Stimulated activated CD8-positive, alpha-beta memory T cell treated with anti-CD3 and anti-CD28 coated beads, Interleukin-12 subunit alpha, Interleukin-12 subunit beta, amount 100 ng/mL, for 1 hour (primary cell): ENCODE data around the gene MGAT5.

Experiments
- DNase-seq: peaks from one replicate; pipeline ENCODE4 v3.0.0-alpha.2; 2020; ENCODE audit warnings: low read depth

MGAT5 gene

DNA sequence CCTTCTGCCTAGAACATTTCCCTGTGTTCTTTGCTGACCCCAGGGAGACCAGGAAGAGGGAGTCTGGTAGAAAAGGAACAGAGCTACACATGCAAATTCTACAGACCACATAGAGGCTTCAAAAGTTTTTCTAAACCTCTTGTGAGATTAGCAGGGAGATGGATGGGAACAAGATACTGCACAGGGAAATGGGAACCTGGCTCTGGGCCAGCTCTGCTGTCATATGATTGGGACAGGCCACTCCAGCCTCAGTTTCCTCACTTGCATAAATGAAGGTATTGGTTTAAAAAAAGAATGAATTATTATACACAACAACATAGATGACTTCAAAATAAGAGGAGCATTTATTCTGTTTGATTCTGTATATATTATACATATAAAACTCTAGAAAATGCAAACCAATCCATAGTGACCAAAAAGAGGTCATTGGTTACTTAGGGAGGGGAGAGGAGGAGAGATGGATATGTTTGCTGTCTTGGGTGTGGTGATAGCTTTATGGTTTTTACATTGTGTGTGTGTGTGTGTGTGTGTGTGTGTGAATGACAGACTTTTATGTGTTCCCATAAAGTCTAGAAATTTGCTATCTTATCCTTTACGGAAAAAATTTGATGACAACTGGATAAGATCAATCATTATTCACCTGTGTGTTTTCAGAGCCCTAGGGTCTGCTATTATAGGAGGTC is 115.5 kb downstream of the MGAT5 start:
- no peak for DNase-seq

DNA sequence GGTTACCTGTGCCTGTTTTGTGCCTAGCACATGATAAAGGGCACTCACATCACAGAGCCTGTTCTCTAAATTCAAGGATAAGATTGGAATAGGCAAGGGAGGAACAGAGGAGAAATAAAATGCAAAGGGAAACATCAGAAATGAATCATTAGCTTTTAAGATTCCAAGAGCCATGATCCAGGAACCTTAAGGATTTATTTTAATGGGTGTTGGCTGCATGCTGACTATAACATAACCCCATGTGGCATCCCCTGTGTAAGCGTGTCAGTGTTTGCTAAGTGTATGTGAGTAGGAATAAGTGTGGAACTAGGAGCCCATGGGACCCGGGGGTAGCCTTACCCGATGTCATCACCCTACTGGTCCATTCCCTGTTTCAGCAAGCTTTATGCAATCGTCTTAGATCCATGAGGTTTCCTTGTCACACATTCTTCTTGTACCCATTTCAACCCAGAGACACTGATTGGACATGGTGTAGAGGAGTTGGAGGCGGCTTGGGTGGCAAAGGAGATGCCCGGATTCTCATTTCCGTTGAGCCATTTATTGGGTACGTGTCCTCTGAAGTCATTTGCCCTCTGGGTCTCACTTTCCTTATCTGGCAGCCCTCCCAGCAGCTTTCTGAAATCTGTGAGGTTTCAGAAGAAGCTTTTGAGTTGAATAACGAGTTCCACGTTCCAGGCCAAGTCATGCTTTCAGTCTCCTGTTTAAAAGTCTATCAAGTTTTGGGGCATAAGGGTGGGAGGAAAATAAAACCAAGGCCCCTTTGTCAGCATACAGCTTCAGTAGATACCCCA is 117.0 kb downstream of the MGAT5 start:
- no peak for DNase-seq

DNA sequence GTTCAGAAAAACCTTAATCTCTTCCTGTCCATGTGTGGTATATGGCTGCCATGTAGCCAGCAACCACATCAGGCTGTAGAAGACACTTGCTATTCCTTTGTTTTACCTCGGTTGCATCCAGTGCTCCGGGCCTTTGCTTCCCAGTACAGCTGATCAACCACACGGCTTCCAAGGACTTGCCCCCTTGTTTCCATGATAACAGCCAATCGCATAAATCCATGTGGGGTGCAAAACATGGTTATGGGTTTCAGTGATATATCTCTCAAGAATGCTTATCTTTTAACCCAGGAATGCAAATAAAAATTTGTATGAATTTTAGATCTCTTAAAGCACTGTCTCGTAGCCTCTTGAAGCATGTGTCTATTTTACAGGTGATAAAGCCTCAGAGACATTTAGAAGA is 118.3 kb downstream of the MGAT5 start:
- DNase-seq = no peak

DNA sequence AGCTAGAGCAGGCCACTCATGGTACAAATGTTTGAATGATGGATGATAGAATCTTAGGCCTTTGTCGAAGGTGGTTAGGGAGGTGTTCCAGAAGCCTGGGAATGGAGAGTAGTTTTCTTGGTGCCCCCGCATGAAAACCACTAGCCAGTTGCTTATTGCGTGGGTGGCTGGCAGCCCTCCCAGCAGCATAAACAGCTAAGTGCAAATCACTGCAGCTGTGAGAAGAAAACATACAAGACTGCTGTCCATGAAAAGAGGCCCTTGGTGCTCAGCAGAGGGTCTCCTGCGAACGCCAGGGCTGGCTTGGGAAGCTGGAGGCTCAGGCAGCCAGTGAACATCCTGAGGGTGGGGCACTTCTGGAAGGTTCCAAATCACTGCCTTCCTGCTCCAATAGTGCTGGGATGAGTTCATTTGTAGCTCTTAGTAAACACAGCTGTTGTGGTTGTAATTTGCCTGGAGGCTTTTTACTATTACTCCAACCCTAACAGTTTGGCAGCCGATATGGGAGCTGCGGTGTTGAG is 118.8 kb downstream of the MGAT5 start:
- DNase-seq = no peak

DNA sequence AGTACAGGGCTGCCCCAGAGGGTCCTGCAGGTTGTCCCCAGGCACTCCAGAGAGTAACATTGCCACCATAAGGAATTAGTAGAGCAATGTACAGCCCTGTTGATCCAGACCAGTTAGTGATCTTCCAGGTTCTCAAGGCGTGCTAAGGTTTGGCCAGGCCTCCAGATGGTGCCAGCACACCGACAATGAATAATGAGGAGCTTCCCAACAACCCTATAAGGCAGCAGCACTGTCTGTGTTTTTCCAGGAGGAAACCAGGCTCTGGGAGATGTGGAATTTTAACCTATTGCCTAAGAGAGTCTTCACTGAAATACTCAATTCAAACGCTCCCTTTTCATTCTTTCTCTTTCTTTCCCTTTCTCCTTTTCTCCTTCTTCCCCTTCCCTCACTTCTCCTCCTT is 122.1 kb downstream of the MGAT5 start:
- no peak for DNase-seq

DNA sequence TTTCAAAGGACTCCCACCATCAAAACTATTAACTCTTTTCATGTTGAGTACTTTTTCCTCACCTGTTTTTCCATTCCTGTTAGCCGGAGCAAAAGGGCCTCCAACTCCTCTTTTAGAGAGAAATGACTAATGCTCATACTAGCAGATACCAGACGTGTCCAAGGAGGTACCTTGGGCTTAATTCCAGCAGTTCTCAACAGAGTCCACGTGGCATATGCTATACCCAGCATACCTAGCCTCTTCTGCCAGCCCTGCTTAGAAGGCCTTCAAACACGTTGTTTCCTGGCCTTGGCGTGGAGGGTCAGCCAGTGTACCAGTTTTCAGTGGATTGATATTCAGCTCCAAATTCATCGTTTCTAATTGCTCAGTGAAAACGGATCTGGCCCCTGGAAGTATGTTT is 123.9 kb downstream of the MGAT5 start:
- DNase-seq = no peak

DNA sequence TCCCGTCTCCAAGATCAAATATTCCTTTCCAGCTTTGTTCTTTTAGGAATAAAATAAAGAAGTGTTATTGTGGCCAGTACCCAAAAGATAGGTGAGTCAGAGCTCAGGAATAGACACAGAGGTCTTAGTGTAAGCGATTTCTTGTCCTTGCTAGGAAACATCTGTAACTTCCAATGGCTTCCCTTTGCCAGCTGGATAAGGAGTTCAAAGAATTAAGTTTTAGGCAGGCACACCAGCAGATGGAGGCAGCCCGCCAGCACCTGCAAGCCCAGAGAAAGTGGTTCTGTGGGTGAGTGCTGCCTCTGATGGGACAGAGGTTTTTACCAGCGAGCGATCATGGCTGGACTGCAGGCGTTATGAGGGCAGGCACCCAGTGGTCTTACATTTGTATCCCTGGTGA is 125.4 kb downstream of the MGAT5 start:
- no peak for DNase-seq

DNA sequence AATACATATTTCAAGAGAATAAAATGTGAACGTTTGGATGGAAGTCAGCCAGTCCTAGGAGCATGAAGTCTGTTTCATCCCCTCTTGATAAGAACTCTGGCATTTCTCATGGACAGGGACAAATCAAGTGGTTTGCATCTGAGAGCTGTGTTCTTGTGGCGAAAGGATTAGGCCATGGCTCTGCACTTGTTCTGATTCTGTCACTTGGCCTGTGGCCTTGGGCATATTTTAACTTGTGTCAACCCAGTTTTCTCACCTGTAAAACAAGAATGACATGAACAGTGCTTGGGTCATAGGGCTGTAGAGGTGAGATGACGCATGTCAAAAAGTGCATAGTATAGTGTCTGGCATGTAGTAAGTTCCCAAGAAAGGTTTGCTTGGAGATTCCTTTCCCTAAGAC is 125.8 kb downstream of the MGAT5 start:
- DNase-seq = no peak

DNA sequence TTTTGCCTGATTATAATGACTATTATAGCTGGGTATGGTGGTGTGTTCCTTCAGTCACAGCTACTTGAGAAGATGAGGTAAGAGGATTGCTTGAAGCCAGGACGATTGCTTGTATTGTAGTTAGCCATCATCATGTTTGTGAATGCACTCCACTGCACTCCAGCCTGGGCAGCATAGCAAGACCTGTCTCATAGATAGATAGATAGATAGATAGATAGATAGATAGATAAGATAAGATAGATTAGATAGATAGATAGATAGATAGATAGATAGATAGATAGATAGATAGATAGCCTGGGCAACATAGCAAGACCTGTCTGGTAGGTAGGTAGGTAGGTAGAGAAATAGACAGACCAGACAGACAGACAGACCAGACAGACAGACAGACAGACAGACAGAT is 127.3 kb downstream of the MGAT5 start:
- no peak for DNase-seq

DNA sequence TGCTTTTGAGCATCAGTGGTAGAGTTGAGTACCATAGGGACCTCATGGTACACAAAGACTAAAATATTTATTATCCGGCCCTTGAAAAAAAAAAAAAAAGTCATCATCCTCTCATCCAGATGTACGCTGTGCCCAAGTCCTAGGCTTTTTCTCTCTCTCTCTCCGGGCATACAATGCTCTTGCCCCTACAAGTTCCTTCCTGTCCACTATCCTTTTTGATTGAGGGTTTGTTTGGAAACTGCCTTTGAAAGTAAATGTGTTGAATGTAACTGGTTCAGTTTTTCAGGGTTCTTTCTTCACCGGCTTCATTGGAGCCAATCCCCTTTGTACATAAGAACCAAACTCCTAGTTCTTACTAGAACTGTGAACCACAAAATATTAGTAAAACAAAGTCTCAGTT is 130.3 kb downstream of the MGAT5 start:
- DNase-seq = no peak

DNA sequence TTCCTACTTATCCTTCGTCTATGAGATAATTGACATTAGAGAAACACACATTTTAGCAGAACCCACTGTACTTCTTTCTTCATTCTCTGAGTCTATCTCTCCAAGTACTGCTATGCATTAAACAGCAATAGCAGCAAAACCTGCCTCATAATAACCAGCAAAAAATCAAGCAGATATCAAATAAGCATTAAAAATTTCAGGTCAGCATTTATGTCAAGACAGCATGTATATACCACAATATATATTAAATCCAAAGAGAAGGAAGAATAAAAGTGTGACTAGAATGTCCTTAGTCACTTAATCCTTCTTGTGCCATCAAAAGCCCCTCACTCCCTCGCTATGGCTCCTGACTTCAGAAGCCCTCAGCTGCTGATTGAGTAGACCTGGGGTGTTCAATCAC is 131.3 kb downstream of the MGAT5 start:
- DNase-seq = no peak

DNA sequence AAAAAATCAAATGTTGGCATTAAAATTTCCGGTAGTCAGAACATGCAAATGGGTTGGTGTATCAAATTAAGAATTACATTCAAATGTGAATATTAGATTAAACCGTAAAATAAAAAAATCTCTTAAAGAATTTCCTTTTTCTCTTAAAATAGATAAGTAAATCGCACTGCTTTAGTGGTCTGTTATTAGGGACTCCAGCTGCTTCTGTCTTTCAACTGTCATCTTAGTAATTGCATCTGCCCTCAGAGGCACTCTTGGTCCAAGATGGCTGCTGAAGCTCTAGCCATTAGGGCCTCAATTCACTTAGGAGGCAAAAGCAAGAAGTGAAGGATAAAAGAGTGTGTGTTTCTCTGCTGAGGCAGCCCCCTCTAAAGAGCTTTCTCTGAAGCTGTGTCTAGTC is 132.4 kb downstream of the MGAT5 start:
- no peak for DNase-seq

DNA sequence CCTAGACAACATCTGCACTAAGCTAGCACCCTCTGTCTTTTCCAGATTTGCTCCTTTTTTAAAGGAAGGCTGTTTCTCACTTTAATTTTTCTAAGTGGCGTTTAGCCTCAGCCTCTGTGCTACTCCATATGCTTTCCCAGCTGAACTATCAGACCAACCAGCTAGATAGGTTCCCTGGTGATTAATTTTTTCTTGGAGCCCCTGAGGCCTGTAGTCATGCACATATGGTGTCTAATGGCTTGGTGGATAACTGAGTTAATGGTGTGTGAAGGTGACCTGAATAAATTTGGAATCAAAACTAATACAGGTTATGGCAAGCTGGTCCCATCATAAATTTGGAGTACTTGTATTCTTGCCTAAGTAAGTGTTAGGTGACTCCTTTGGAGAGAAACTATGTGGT is 135.5 kb downstream of the MGAT5 start:
- no peak for DNase-seq

DNA sequence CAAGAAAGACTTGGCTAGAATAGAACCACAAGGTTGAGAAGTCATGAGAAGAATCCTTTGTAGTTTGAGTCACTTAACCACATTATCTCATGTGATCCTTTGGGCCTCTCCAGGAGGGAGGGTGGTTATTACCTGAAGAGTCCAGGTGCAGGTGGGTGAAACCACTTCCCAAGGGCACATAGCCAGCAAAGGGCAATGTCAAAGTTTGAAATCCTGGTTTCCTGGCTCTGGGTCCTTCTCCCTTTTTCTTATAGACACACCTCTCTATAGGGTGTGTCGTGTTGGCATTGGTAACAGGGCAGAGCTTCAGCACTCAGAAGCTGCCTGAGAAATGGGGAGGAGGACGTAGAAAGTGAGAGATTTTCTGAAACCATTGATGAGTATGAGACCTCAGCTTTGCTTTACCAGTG is 137.9 kb downstream of the MGAT5 start:
- DNase-seq = no peak

DNA sequence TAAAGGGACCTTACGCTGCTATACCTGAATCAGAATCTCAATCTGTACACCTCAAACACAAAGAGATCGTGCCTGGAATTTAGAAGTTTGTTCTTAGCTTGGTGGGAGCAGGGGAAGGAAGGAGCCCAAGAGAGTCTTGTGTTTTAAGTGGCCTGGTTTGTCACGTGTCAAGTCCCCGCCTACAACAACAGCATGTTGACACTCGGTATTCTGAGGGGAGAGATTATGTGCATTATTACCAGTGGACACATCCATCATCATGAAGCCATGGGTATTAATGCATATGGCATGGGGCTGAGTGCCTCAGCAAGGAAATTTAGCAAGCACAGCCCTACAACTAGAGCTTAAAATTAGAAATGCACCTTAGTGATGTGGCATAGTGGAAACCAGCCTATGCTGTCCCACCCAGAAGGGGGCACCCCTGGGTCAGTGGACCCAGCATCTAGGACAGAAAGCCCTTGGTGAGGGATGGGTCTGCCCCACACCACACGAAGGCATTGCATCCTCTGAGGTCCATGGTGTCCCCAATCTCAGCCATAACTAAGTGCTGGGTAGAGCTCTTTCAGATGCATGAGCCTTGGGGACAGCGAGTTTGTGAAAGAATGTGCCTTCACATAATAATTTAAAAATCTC is 138.7 kb downstream of the MGAT5 start:
- DNase-seq = no peak

DNA sequence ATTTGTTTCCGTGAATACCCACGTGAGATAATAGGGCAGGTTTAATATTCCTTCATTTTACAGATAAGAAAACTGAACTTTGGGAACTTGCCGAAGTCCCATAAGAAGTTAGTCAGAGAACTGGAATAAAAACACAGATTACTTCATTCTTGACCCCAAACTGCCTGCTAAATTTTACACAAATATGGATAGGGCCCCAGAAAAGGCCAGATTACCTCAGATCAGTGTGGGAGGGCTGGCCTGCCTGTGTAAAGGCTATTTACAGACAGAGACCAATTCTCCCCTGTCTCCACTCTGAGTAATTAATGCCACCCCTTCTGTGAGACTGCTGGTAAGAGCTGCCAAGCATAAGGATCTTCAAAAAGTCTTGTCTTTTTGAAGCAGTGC is 139.2 kb downstream of the MGAT5 start:
- no peak for DNase-seq

DNA sequence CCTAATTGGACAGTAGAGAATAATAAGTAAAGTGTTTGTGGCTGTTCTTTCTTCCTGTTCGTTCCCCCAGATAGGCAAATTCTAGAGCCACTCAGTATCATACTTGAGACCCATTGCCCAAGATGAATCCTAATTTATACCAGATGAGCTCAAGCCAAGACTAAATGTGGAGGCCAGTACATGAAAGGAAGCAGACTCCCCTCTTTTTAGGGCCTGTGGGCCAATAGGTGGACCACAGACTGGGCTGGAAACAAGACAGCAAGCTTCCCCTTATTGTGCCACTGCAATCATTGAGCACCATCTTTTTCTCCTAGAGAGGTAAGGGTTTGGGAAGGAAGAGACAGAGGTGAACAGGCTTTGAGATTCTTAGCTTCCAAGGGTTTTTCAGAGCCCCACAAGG is 141.9 kb downstream of the MGAT5 start:
- no peak for DNase-seq

DNA sequence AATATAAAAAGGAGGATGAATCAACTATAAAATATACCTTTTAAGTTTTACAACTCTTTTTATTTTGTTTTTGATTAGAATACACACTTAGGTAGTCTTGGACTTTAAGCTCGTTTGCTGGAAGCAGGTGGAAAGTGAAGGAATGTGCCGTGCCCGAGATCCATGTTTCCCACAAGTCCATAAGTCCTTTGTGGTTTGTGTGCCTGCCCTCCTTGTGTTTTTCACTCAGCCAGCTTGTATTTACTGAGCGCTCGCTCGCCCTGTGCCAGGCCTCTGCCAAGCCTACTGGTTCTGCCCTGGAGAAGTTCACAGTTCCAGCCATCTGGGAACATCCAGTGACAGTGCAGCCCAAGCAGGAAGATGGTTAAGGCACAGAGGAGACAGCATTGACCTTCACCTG is 142.6 kb downstream of the MGAT5 start:
- no peak for DNase-seq

DNA sequence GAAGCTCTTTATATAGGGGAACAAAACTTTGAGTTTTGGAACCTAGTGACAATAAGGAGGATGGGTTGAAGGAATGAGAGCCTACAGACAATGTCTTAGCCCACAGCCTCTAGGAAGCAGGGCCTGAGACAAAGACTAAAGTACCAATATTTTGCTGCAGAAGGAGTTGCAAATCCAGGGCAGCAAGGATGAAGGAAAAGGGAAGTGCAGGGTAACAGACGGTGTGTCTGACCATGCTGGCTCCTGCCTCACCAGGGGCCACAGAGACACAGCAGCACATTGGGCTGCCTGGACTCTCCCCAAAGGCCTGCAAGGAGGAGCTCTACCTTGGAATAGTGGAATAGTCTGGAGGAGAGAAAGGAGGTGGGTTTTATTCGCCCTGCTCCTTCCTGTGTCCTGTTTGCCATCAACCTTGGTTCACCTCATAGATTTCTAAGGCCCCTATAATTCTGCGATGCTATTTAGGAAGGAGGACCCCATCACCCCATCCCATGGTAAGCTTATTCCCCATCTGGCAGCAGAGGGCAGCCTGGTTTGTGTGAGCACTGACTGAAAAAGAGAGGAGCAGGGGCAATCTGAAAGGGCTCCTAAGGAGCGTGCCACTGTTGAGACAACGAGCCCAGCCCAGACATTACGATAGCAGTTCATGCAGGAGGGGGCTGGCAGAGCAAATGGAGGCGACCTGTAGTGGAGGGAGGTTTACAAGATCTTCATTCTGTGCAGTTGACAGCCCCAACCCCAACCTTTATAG is 143.4 kb downstream of the MGAT5 start:
- no peak for DNase-seq

DNA sequence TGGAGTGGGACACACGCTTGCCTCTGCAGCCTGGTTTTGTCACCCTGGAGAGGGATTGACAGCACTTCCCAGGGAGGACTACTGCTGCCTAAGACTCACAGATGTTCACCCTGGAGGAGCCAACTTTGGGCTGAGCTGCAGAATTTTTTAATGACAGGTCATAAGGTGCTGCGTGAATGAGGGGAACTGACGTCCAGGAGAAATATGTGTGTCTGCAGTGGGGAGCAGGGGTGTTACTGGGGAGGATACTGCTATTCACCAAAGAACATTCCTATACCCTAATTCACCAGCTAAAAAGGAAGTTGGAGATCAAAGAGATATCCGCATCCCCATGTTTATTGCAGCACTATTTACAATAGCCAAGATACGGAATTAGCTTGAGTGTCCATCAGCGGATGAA is 144.4 kb downstream of the MGAT5 start:
- no peak for DNase-seq

DNA sequence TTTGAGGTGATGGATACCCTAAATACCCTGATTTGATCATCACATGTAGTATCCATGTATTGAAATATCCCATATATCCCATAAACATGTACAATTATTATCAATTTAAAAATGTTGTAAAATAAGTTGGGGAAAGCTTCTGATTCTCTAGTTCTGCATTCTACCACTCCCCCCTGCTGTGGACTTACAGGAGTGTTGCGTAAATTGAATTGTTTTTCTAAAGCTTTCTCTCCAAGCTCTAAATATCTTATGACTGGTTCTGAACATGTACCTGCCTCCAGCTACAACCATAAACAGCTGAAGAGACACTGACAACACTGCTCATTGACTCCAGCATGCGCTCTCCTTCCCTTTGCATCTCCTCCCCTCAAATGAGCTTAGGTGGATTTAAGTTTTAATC is 145.2 kb downstream of the MGAT5 start:
- DNase-seq = no peak

DNA sequence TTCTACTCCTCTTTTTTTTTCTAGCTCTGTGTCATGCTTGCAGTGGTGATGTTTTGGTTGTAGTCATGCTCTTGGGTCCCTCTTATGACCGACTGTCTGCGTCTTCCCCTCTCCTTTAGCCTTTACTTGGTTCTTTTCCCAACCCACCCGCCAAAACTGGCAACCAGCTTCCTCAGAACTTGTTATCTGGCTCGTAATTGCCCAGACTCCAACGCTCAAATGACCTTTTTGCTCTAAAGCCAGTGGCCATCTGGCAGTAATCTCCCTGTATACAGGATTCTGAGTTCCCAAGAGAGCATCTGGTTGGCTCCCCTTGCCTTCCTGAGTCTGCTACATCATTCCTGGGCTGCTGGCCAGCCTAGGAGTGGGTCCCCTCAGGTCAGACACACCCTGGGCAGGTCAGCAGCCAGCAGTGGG is 147.2 kb downstream of the MGAT5 start:
- DNase-seq = no peak

DNA sequence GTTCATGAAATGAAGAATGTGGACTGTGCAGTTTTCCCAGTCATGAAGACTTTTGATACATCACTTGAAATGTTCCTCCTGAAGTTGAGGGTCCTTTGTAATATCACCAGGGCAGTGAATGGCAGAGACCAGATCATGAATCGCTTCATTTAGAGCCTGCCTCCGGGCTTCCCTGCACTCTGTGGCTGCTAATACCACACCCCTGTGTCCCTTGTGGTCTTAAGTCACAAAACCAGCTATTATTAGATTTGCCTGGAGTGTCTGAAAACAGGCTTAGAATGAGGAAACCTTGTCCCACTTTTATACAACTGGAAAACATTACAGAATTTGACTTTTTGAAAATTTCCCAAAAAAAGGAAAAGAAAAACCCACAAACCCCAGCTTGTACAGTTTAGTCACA is 147.9 kb downstream of the MGAT5 start:
- no peak for DNase-seq
